LNCaP clone FGC (cell line): ENCODE measurements around the gene CCDC71L.

Experiments
- DNase-seq: peaks from one replicate; pipeline ENCODE4 v3.0.0-alpha.2; 2011; ENCODE audit warnings: low read depth
- H3K4me3 ChIP-seq: 2 replicates; pipeline ENCODE4 v1.5.1; 2011; ENCODE audit warnings: mild to moderate bottlenecking, low read depth, low read length, control low read depth
- CTCF ChIP-seq: IDR thresholded peaks from 2 replicates; pipeline ENCODE4 v1.5.1; 2012; ENCODE audit warnings: mild to moderate bottlenecking; ENCODE audit not compliant: control insufficient read depth, insufficient read depth; ENCODE audit errors: extremely low read depth

The CCDC71L gene

GRCh38 chr7:106643216-106644000 lies 17.6 kb downstream of the CCDC71L start:
- no peak overlapping the region for H3K4me3 ChIP-seq
- no peak for DNase-seq
- TF ChIP-seq CTCF = no peak

DNA sequence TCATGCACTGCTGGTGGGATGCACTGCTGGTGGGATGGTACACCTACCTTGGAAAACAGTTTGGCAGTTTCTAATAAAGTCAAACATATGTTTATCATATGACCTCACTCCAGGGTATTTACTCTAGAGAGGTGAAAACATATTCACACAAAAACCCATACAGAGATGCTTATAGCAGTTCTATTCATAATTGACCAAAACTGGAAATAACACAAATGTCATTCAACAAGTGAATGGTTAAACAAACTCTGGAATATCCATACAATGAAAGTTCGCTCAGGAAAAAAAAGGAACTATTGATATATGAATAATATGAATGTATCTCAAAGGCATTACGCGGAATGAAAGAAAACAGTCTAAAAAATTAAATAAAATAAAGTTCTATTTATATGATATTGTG lies 19.5 kb downstream of the CCDC71L start:
- H3K4me3 ChIP-seq = no peak overlapping the region
- no peak for DNase-seq
- no peak for TF ChIP-seq CTCF

DNA sequence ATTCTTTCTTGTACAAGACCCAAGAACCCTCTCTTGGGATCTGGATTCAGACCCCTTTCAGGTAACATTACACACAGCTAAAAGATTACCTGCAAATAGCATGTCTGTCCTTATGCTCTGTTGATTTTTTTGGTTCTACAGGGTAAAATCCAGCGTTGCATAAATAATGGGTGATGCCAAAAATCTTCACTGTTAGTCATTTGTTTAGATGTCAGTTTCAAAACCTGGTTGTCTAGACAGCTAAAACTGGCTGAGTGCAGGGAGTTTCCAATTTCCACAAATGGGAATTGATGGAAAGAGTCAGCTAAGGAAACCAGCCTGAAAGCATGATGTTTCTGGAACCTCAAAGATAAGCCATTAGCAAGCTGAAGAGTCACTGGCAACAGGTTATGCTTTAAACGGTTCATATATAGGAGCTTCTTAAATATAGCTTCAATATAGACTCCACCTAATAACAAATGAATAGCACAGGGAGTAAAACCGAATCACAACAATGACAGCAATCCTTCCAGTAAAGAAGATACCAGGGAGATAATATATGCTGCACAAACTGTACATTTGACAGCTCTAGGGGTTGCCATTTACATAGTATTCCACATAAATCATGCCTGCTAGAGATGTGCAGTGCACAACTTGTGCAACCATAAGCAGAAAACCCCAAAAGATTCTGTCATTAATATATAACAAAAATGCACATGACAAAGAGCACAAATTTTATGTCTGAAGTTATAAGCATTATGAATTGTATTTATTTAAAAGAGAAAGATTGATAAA lies 20.4 kb downstream of the CCDC71L start:
- H3K4me3 ChIP-seq = no peak overlapping the region
- TF ChIP-seq CTCF = no peak
- DNase-seq = no peak

DNA sequence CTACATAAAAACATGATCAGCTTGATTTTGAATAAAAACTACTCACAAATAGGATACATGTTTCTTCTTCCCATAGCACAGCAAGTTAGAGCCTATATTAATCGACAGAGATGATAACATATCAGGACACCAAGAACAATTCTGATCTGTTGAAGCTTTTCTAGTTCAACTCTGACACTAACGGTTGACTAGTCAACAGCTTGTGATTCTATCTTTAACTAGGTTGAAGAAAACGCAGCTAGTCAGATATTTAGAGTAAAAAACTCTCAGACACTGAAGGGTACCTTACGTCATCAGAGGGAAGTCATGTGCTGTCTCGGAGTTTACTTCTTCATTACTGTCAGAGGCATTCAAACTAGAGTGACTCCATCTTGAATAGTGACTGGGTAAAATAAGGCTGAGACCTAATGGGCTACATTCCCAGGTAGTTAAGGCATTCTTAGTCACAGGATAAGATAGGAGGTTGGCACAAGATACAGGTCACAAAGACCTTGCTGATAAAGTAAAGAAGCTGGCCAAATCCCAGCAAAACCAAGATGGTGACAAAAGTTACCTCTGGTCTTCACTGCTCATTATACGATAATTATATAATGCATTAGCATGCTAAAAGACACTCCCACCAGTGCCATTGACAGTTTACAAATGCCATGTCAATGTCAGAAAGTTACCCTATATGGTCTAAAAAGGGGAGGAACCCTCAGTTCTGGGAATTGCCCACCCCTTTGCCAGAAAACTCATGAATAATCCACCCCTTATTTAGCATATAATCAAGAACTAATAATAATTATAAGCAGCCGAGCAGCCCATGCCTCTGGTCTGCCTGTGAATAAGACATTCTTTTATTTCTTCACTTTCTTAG lies 21.3 kb downstream of the CCDC71L start:
- no peak overlapping the region for H3K4me3 ChIP-seq
- DNase-seq = no peak
- no peak for TF ChIP-seq CTCF

DNA sequence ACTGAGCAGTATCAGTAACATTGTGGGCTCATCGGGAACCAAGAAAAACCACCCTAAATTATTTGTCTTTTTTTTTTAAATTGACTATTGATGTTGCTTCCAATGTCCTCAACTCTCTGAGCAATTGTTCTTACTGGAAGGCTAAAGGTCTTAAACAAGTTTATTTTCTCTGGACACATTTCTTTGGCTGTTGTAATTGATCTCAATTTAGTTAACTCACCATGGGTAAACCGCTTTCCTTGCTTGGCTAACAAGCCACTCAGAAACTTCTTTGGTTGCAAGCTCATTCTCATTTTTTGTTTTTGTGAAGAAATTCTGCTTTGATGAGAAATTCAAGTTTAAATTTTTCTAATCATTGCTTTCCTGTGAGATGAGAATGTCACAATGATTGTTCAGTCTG lies 25.5 kb downstream of the CCDC71L start:
- no peak for DNase-seq
- no peak for TF ChIP-seq CTCF
- no peak overlapping the region for H3K4me3 ChIP-seq

DNA sequence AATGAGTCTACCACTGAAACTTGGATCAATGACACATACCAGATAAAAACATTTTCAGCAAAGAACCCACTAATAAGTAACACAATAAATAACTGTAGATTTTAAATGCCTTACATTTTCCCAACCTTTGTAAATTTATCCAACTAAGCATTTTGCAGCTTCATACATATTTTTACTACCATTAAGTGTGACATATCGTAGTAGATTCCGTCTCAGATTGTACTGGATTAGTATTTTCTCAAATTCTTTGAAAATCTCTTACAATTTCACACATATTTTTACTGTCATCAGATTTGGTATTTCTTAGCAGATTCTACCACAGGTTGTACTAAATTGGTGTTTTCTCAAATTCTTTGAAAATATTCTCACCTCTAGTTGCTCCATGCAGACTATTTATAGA lies 26.0 kb downstream of the CCDC71L start:
- no peak for TF ChIP-seq CTCF
- H3K4me3 ChIP-seq = no peak overlapping the region
- DNase-seq = no peak
